Nephron progenitor cell (in vitro differentiated cells): ENCODE data around the gene GATC.

Experiments used
- DNase-seq: peaks from one replicate; pipeline ENCODE4 v3.0.0; 2021
- H3K27ac Mint-ChIP-seq: 2 replicates; pipeline ENCODE4 v1.8.0; 2021; ENCODE audit warnings: mild to moderate bottlenecking, moderate library complexity, mixed read lengths
- H3K27me3 Mint-ChIP-seq: 2 replicates; pipeline ENCODE4 v1.8.0; 2021; ENCODE audit warnings: mild to moderate bottlenecking, low read depth, mixed read lengths; ENCODE audit not compliant: poor library complexity
- H3K36me3 Mint-ChIP-seq: 2 replicates; pipeline ENCODE4 v1.8.0; 2021; ENCODE audit warnings: low read depth, mixed read lengths
- H3K4me1 Mint-ChIP-seq: 2 replicates; pipeline ENCODE4 v1.8.0; 2021; ENCODE audit warnings: mixed read lengths
- H3K4me3 Mint-ChIP-seq: 2 replicates; pipeline ENCODE4 v1.8.0; 2021; ENCODE audit warnings: mild to moderate bottlenecking, moderate library complexity, mixed read lengths
- H3K9me3 Mint-ChIP-seq: 2 replicates; pipeline ENCODE4 v1.8.0; 2021; ENCODE audit warnings: mild to moderate bottlenecking, moderate library complexity, mixed read lengths
- TF ChIP-seq, protein P1 (sequence below): fragments of 200-600 bp; sonication (generic); IDR thresholded peaks from 2 replicates; pipeline ENCODE4 v1.5.0; 2021; ENCODE audit warnings: antibody characterized with exemption

GATC gene, protein sequence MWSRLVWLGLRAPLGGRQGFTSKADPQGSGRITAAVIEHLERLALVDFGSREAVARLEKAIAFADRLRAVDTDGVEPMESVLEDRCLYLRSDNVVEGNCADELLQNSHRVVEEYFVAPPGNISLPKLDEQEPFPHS

GRCh38 chr12:120445911-120446843, at the start of gene GATC, which contains the start of gene TRIAP1:
Gene GATC (plus strand): TSS chr12:120446444. CDS start chr12:120446481, 37 bp downstream.
Gene TRIAP1 (minus strand): TSS chr12:120446384. CDS start chr12:120446372, 12 bp downstream.
- peak within 1 kb of the TSS; percentile 99 for H3K27ac Mint-ChIP-seq
- peaks cover 30% of the 10 kb centered on the region for H3K36me3 Mint-ChIP-seq
- peak; percentile 91 for DNase-seq
- H3K9me3 Mint-ChIP-seq: no peaks in the 10 kb centered on the region
- H3K27me3 Mint-ChIP-seq: no peaks in the 10 kb centered on the region
- peaks cover 45% of the 10 kb centered on the region for H3K4me1 Mint-ChIP-seq
- peak within 1 kb of the TSS; percentile 99 for H3K4me3 Mint-ChIP-seq
- TF ChIP-seq, protein P1, sequence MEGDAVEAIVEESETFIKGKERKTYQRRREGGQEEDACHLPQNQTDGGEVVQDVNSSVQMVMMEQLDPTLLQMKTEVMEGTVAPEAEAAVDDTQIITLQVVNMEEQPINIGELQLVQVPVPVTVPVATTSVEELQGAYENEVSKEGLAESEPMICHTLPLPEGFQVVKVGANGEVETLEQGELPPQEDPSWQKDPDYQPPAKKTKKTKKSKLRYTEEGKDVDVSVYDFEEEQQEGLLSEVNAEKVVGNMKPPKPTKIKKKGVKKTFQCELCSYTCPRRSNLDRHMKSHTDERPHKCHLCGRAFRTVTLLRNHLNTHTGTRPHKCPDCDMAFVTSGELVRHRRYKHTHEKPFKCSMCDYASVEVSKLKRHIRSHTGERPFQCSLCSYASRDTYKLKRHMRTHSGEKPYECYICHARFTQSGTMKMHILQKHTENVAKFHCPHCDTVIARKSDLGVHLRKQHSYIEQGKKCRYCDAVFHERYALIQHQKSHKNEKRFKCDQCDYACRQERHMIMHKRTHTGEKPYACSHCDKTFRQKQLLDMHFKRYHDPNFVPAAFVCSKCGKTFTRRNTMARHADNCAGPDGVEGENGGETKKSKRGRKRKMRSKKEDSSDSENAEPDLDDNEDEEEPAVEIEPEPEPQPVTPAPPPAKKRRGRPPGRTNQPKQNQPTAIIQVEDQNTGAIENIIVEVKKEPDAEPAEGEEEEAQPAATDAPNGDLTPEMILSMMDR: no peak

DNA sequence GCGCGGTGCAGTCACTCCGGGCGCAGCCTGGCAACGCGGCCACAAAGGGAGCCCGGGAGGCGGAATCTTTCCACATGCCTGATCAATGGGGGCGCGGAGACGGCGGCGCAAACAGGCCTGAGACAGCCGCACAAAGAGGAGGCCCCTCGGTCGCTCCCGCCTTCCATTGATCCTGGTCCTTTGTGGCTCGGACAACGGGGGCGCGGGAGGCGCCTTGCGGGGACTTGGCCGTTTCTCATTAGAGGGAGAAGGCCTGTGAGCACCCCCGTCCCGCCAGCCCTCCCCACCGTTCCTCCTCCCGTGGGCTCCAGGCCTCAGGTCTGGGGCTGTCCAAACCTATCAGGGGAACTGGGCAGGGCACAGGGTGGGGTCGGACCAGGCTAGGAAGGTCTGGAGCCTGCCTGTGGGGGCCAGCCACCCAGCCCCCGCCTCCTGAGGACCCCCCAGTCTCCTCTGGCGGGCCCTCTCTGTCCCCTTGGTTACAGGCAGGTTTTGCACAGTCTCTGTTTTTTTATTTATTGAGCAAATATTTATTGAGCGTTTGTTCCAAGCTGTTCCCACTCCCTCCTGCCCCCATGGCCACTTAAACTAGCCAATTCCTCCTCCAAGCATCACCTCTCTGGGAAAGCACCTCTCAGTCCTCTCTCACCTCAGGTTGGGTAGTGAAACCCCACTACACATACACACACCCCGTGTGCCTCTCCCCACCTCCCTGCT, 48.3 kb upstream of the GATC start:
- peaks cover 32% of the 10 kb centered on the region for H3K27me3 Mint-ChIP-seq
- no peaks in the 10 kb centered on the region for H3K36me3 Mint-ChIP-seq
- no peak overlapping the region for H3K27ac Mint-ChIP-seq
- no peak overlapping the region for H3K4me3 Mint-ChIP-seq
- H3K9me3 Mint-ChIP-seq: peaks cover 4% of the 10 kb centered on the region
- H3K4me1 Mint-ChIP-seq: peaks cover 34% of the 10 kb centered on the region
- DNase-seq: no peak
- TF ChIP-seq, protein P1: no peak

GRCh38 chr12:120399531-120399930, 46.7 kb upstream of the GATC start:
- peaks cover 20% of the 10 kb centered on the region for H3K27me3 Mint-ChIP-seq
- H3K36me3 Mint-ChIP-seq: no peaks in the 10 kb centered on the region
- no peak for DNase-seq
- peaks cover 4% of the 10 kb centered on the region for H3K9me3 Mint-ChIP-seq
- TF ChIP-seq, protein P1: no peak
- no peak overlapping the region for H3K4me3 Mint-ChIP-seq
- H3K27ac Mint-ChIP-seq: no peak overlapping the region
- H3K4me1 Mint-ChIP-seq: peaks cover 31% of the 10 kb centered on the region

- Mint-ChIP-seq H3K36me3 (no peaks in the 10 kb centered on the region), H3K4me3 (peak overlapping the region; percentile 59), H3K9me3 (peaks cover 4% of the 10 kb centered on the region), H3K27me3 (no peaks in the 10 kb centered on the region), H3K27ac (peak overlapping the region; percentile 92), H3K4me1 (peaks cover 33% of the 10 kb centered on the region)
- TF ChIP-seq, protein P1: no peak
- peak; percentile 62 for DNase-seq
Measured at GRCh38 chr12:120402217-120402616, 44.0 kb upstream of the GATC start.

DNA sequence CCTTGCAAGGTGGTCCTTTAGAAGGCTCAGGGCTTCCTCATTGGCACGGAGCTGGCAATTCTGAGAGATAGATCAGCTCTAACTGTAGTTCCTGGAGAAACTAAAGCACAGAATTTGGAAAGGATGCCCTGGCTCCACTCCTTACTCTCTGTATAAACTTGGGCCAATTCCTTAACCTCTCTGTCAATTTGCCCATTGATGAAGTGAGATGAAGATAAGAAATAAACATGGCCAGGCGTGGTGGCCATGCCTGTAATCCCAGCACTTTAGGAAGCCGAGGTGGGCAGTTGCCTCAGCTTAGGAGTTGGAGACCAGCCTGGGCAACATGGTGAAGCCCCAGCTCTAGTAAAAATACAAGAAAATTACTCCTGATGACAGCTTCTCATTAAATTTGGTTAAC, 42.4 kb upstream of the GATC start:
- Mint-ChIP-seq H3K27ac (no peak overlapping the region), H3K27me3 (no peaks in the 10 kb centered on the region), H3K9me3 (peaks cover 4% of the 10 kb centered on the region), H3K4me1 (peaks cover 26% of the 10 kb centered on the region), H3K4me3 (no peak overlapping the region), H3K36me3 (no peaks in the 10 kb centered on the region)
- TF ChIP-seq, protein P1: no peak
- DNase-seq: no peak
